ENCODE measurements around the gene GRAMD1A. TPM values are rescaled to one million over a fixed set of nuclear protein-coding genes. Genes with fewer than 3 reads are reported as not detected.

Gene GRAMD1A
- total RNA-seq, 3 donors from 2014 or later (not counting 1 experiment from before 2014, with no cell fraction given), result 57.6 to 80.3 (median 66.6) TPM

DNA sequence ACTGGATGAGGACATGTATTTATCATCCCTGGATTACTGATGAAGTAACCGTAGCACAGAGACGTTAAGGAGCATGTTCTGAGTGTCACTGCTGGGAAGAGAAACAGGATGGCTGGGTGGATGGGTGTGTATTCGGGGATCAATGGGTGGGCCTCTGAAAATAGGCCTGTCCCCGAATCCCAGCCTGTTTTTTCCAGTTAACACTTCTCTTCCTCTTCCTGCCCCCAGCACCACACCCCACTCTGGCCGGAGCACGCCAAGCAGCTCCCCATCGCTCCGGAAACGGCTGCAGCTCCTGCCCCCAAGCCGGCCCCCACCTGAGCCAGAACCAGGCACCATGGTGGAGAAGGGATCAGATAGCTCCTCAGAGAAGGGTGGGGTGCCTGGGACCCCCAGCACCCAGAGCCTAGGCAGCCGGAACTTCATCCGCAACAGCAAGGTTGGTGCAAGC, 8.8 kb downstream of the GRAMD1A start:
- H3K27me3 ChIP-seq (ENCODE audit: control insufficient read depth, insufficient read depth, low read length), result no peaks in the 10 kb centered on the region
- H3K27ac Mint-ChIP-seq, result no peak overlapping the region
- TF ChIP-seq, protein P1, sequence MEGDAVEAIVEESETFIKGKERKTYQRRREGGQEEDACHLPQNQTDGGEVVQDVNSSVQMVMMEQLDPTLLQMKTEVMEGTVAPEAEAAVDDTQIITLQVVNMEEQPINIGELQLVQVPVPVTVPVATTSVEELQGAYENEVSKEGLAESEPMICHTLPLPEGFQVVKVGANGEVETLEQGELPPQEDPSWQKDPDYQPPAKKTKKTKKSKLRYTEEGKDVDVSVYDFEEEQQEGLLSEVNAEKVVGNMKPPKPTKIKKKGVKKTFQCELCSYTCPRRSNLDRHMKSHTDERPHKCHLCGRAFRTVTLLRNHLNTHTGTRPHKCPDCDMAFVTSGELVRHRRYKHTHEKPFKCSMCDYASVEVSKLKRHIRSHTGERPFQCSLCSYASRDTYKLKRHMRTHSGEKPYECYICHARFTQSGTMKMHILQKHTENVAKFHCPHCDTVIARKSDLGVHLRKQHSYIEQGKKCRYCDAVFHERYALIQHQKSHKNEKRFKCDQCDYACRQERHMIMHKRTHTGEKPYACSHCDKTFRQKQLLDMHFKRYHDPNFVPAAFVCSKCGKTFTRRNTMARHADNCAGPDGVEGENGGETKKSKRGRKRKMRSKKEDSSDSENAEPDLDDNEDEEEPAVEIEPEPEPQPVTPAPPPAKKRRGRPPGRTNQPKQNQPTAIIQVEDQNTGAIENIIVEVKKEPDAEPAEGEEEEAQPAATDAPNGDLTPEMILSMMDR (IDR thresholded peaks at IDR 0.05), result no peak
- H3K9me3 ChIP-seq (ENCODE audit: control insufficient read depth, insufficient read depth, low read length), result no peaks in the 10 kb centered on the region
- H3K36me3 ChIP-seq (ENCODE audit: control insufficient read depth, insufficient read depth, low read length), result peaks cover 24% of the 10 kb centered on the region
- no peaks in the 10 kb centered on the region for H3K27me3 Mint-ChIP-seq (ENCODE audit: low read depth in 2 of 2)
- no peak overlapping the region for H3K4me3 ChIP-seq (ENCODE audit: low read length)
- intact Hi-C loops (cut with micrococcal nuclease), result no loop called here
- DNase-seq (no peak), ATAC-seq (no peak)
- 97% methylated on average over 12 of the region's 12 CpGs for WGBS (ENCODE audit: insufficient coverage)
- peaks cover 53% of the 10 kb centered on the region for H3K4me1 ChIP-seq (ENCODE audit: control insufficient read depth, insufficient read depth, low read length)
- no peak overlapping the region for H3K4me3 Mint-ChIP-seq
- no peaks in the 10 kb centered on the region for H3K36me3 Mint-ChIP-seq
- no peaks in the 10 kb centered on the region for H3K9me3 Mint-ChIP-seq
- H3K27ac ChIP-seq (ENCODE audit: low read length), result no peak overlapping the region
- peaks cover 35 to 55% of the 10 kb centered on the region in 2 donors for H3K4me1 Mint-ChIP-seq

DNA sequence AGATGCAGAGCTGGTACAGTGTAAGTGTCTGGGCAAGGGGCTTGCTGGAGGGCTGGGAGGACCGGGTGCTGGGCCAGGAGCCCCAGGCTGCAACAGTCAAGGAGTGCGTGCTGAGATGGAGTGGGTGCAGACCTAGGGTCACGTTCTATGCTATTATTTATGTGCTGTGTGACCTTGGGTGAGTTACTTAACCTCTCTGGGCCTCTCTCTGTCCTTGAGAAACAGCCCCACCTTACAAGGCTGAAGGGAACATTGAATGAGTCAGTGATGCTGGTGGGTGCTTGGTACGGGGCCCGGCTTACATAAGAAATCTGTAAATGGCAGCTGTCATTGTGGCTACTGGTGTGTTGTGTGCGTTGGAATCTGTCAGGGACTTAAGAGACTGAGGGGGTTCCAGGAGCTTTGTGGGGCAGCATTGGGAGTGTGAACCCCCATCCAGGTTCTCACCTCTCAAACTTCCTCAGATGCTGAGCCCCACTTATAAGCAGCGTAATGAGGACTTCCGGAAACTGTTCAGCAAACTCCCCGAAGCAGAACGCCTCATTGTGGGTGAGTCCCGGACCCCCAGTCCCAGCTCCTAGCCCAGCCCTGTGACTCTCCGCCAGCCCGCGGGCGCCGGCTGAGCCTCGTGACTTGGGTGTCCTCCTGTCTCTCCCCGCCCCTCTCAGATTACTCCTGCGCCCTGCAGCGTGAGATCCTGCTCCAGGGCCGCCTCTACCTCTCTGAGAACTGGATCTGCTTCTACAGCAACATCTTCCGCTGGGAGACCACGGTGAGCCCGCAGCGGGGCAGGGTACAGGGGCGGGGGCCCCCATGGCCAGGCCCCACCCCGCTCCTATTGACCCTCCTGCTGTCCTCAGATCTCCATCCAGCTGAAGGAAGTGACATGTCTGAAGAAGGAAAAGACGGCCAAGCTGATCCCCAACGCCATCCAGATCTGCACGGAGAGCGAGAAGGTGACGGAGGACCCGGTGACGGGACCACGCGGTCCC, 9.6 kb downstream of the GRAMD1A start:
- intact Hi-C loops (cut with micrococcal nuclease), result loop anchor here (5.0 kb wide), 1 partner anchor 203 kb away; no protein-coding TSS in a partner anchor
- Histone ChIP-seq H3K4me3 (ENCODE audit: low read length) (no peak overlapping the region), H3K9me3 (ENCODE audit: control insufficient read depth, insufficient read depth, low read length) (no peaks in the 10 kb centered on the region), H3K36me3 (ENCODE audit: control insufficient read depth, insufficient read depth, low read length) (peaks cover 24% of the 10 kb centered on the region), H3K27me3 (ENCODE audit: control insufficient read depth, insufficient read depth, low read length) (no peaks in the 10 kb centered on the region), H3K4me1 (ENCODE audit: control insufficient read depth, insufficient read depth, low read length) (peaks cover 53% of the 10 kb centered on the region), H3K27ac (ENCODE audit: low read length) (no peak overlapping the region)
- ATAC-seq (no peak), DNase-seq (no peak)
- Mint-ChIP-seq H3K36me3 (no peaks in the 10 kb centered on the region), H3K4me3 (peak overlapping the region; percentile 35), H3K27ac (peak overlapping the region in 1 of 2 donors; percentile 98), H3K4me1 (peaks cover 43 to 57% of the 10 kb centered on the region in 2 donors), H3K9me3 (no peaks in the 10 kb centered on the region), H3K27me3 (ENCODE audit: low read depth in 2 of 2) (no peaks in the 10 kb centered on the region)
- WGBS (ENCODE audit: insufficient coverage), result 97% methylated on average over 36 of the region's 36 CpGs
- TF ChIP-seq, protein P1 (IDR thresholded peaks at IDR 0.05), result no peak

DNA sequence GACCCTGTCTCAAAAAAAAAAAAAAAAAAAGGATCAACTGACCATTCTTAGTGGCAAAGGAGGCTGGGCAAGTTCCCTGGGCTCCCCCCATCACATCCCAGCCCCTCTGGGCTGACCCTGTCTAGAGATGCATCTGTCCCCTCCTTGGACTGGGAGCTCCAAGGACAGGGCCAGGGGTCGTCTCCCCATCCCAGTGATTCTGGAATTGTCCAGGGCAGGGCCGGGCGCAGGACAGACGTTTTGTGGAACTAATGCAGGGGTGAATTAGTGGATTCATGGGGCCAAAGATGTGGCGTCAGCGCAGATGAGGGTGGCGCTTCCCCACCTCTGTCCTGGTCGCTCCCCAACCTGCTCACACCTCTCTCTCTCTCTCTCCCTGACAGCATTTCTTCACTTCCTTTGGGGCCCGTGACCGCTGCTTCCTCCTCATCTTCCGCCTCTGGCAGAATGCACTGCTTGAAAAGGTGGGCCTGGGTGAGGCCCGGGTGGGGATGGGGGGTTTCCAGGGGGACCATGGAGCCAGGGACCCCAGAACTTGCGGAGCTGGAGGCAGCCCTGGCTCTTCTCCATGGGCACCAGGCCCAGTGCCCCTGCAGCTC, 11.1 kb downstream of the GRAMD1A start:
- no peaks in the 10 kb centered on the region for H3K9me3 ChIP-seq (ENCODE audit: control insufficient read depth, insufficient read depth, low read length)
- no peaks in the 10 kb centered on the region for H3K27me3 ChIP-seq (ENCODE audit: control insufficient read depth, insufficient read depth, low read length)
- H3K36me3 ChIP-seq (ENCODE audit: control insufficient read depth, insufficient read depth, low read length), result peaks cover 32% of the 10 kb centered on the region
- Mint-ChIP-seq H3K36me3 (no peaks in the 10 kb centered on the region), H3K4me1 (peaks cover 46 to 65% of the 10 kb centered on the region in 2 donors), H3K9me3 (no peaks in the 10 kb centered on the region), H3K27me3 (ENCODE audit: low read depth in 2 of 2) (no peaks in the 10 kb centered on the region), H3K27ac (peak overlapping the region; percentile 86 to 98), H3K4me3 (peak overlapping the region; percentile 74)
- TF ChIP-seq, protein P1 (IDR thresholded peaks at IDR 0.05), result no peak
- H3K4me3 ChIP-seq (ENCODE audit: low read length), result no peak overlapping the region
- DNase-seq (peak; percentile 35 to 72), ATAC-seq (peak; percentile 6 to 48 (median 12))
- 52% methylated on average over 13 of the region's 13 CpGs for WGBS (ENCODE audit: insufficient coverage)
- H3K27ac ChIP-seq (ENCODE audit: low read length), result peak overlapping the region; percentile 67
- H3K4me1 ChIP-seq (ENCODE audit: control insufficient read depth, insufficient read depth, low read length), result peaks cover 67% of the 10 kb centered on the region
- intact Hi-C loops (cut with micrococcal nuclease), result loop anchor here (5.0 kb wide), 1 partner anchor 201 kb away; no protein-coding TSS in a partner anchor
